Transverse colon (tissue), 4 donors: ENCODE data around the gene ATP11A. TPM values are rescaled to one million over a fixed set of nuclear protein-coding genes. Genes with fewer than 3 reads are reported as not detected.

Experiments
- DNase-seq: peaks from one replicate; pipeline ENCODE4 v3.0.0-alpha.2; 2019
- H3K27ac ChIP-seq, 4 donors: fragments of 200-600 bp; sonication (generic); 2 replicates each; pipeline ENCODE4 v1.5.1; 2016 to 2018; ENCODE audit warnings: inconsistent platforms in 4 of 4
- H3K27me3 ChIP-seq: fragments of 200-600 bp; sonication (generic); 2 replicates; pipeline ENCODE4 v1.5.1; 2017; ENCODE audit warnings: inconsistent platforms
- H3K36me3 ChIP-seq, 4 donors: fragments of 200-600 bp; sonication (generic); 2 replicates each; pipeline ENCODE4 v1.5.1; 2017 to 2019; ENCODE audit warnings: inconsistent platforms in 4 of 4
- H3K4me1 ChIP-seq, 4 donors: fragments of 200-600 bp; sonication (generic); 2 replicates each; pipeline ENCODE4 v1.5.1; 2017 to 2020; ENCODE audit warnings: inconsistent platforms in 4 of 4
- H3K4me3 ChIP-seq, 4 donors: fragments of 200-600 bp; sonication (generic); 1 replicate in 1 of 4; 2 replicates in 3 of 4; pipeline versions ENCODE4 v1.5.1 to v1.6.1; 2017 to 2019; ENCODE audit warnings: inconsistent platforms in 4 of 4
- H3K9me3 ChIP-seq, 2 donors: fragments of 200-600 bp; sonication (generic); 2 replicates each; pipeline ENCODE4 v1.5.1; 2017 to 2019; ENCODE audit warnings: inconsistent platforms in 2 of 2
- CTCF ChIP-seq, 5 experiments: fragments of 200-600 bp in 3 of 5; fragments of 450-650 bp in 2 of 5; sonication (generic) in 3 of 5; IDR thresholded peaks; 1 replicate in 2 of 5; 2 replicates in 3 of 5; pipeline ENCODE4 v1.5.1; 2016 to 2017; ENCODE audit warnings: antibody characterized with exemption in 5 of 5, inconsistent platforms in 3 of 5, mild to moderate bottlenecking in 2 of 5, moderate library complexity in 1 of 5
- EP300 ChIP-seq: sonication (generic); formaldehyde crosslinking; IDR thresholded peaks from one replicate; pipeline ENCODE4 v1.6.1; 2017; ENCODE audit warnings: antibody characterized with exemption, low read depth
- POLR2A ChIP-seq: fragments of 450-650 bp; IDR thresholded peaks from one replicate; pipeline ENCODE4 v1.6.1; 2016; ENCODE audit warnings: antibody characterized with exemption, mild to moderate bottlenecking, moderate library complexity
- POLR2AphosphoS5 ChIP-seq, 3 donors: sonication (generic); formaldehyde crosslinking; IDR thresholded peaks; one replicate each; pipeline ENCODE4 v1.6.1; 2016; ENCODE audit warnings: antibody characterized with exemption in 3 of 3
- WGBS, 2 donors: methylation state at CpG; one replicate each; pipeline ENCODE4 v1.1.5; 2018; ENCODE audit warnings: low coverage in 1 of 2; 5-methylcytosine and 5-hydroxymethylcytosine counted together
- in situ Hi-C, 4 donors: fragments of 200-750 bp; cut with MboI; loops; one replicate each; pipeline versions ENCODE4 v1.15.0 to v1.15.1; 2017; ENCODE audit warnings: low sequenced_read_pairs in 3 of 4, low pct_ligation_motif_present in 1 of 4, low pct_unique_long_range_greater_than_20kb in 1 of 4
- intact Hi-C: fragments of 100-400 bp; cut with DNase I; formaldehyde crosslinking; loops from one replicate; pipeline ENCODE4 v1.15.1; 2023; ENCODE audit warnings: low total_unique reads
- total RNA-seq, 4 donors: library from RNA; depleted of rRNA; stranded (reverse); fragments of >200 nt; gene quantifications; one replicate each; pipeline ENCODE4 v1.1.0, GENCODE V29; 2016

The ATP11A gene
- total RNA-seq, 4 donors from 2014 or later = 10.2 to 17.5 (median 13.3) TPM

GRCh38 chr13:112713517-112714253 lies 23.8 kb downstream of the ATP11A start:
- no peak for TF ChIP-seq POLR2A
- TF ChIP-seq EP300 = no peak
- TF ChIP-seq CTCF (IDR thresholded peaks at IDR 0.05) = no peak
- no peak for TF ChIP-seq POLR2AphosphoS5 (IDR thresholded peaks at IDR 0.05)
- no peak overlapping the region for H3K4me3 ChIP-seq
- no peaks in the 10 kb centered on the region for H3K36me3 ChIP-seq
- no peaks in the 10 kb centered on the region for H3K9me3 ChIP-seq
- intact Hi-C loops = no loop called here
- no peak overlapping the region for H3K27ac ChIP-seq
- DNase-seq = no peak
- peaks cover 17 to 21% (median 18%) of the 10 kb centered on the region in 4 donors for H3K4me1 ChIP-seq
- in situ Hi-C loops = no loop called here
- 77 to 82% methylated on average over 11 to 16 of the region's 16 CpGs for WGBS, 2 donors
- no peaks in the 10 kb centered on the region for H3K27me3 ChIP-seq

- Histone ChIP-seq H3K36me3 (no peaks in the 10 kb centered on the region), H3K27me3 (no peaks in the 10 kb centered on the region), H3K4me3 (no peak overlapping the region), H3K4me1 (peaks cover 17 to 21% (median 18%) of the 10 kb centered on the region in 4 donors), H3K27ac (no peak overlapping the region), H3K9me3 (no peaks in the 10 kb centered on the region)
- intact Hi-C loops = no loop called here
- 90% methylated on average over 8 to 23 of the region's 23 CpGs for WGBS, 2 donors
- TF ChIP-seq POLR2AphosphoS5 (IDR thresholded peaks at IDR 0.05) = no peak
- no peak for TF ChIP-seq POLR2A
- TF ChIP-seq EP300 = no peak
- no peak for TF ChIP-seq CTCF (IDR thresholded peaks at IDR 0.05)
- in situ Hi-C loops = no loop called here
- DNase-seq = no peak
These were observed 24.7 kb downstream of the ATP11A start for GRCh38 chr13:112714376-112715174.

GRCh38 chr13:112715210-112715609 lies 25.4 kb downstream of the ATP11A start:
- no peak overlapping the region for H3K27ac ChIP-seq
- H3K4me3 ChIP-seq = no peak overlapping the region
- intact Hi-C loops (no loop called here), in situ Hi-C loops (no loop called here)
- no peak for TF ChIP-seq POLR2AphosphoS5 (IDR thresholded peaks at IDR 0.05)
- TF ChIP-seq EP300 = no peak
- no peak for TF ChIP-seq CTCF (IDR thresholded peaks at IDR 0.05)
- no peak for TF ChIP-seq POLR2A
- H3K9me3 ChIP-seq = no peaks in the 10 kb centered on the region
- no peak for DNase-seq
- peaks cover 17 to 21% (median 18%) of the 10 kb centered on the region in 4 donors for H3K4me1 ChIP-seq
- no peaks in the 10 kb centered on the region for H3K27me3 ChIP-seq
- no peaks in the 10 kb centered on the region for H3K36me3 ChIP-seq
- WGBS, 2 donors = 82% methylated on average over 4 of the region's 5 CpGs; no CpG with 5 or more reads in 1 of the 2 donors

GRCh38 chr13:112715715-112716460 lies 26.1 kb downstream of the ATP11A start:
- TF ChIP-seq CTCF (IDR thresholded peaks at IDR 0.05) = no peak
- TF ChIP-seq POLR2AphosphoS5 (IDR thresholded peaks at IDR 0.05) = no peak
- no peak for TF ChIP-seq POLR2A
- no peak for TF ChIP-seq EP300
- Histone ChIP-seq H3K9me3 (no peaks in the 10 kb centered on the region), H3K27me3 (no peaks in the 10 kb centered on the region), H3K4me3 (no peak overlapping the region), H3K27ac (no peak overlapping the region), H3K36me3 (no peaks in the 10 kb centered on the region), H3K4me1 (peaks cover 14 to 18% (median 17%) of the 10 kb centered on the region in 4 donors)
- 88% methylated on average over 13 of the region's 13 CpGs; no CpG with 5 or more reads in 1 of the 2 donors for WGBS, 2 donors
- intact Hi-C loops = no loop called here
- in situ Hi-C loops = no loop called here
- DNase-seq = no peak
